GM21447 (cell line): ENCODE data around the gene AFDN.
A peak's percentile ranks its signal among the peaks of the same experiment; 100 is the strongest.

Source experiments
- ATAC-seq: cut with Tn5 transposase; IDR thresholded peaks from one replicate; pipeline ENCODE4 v1.9.1; 2021; ENCODE audit not compliant: unreplicated experiment

AFDN gene

GRCh38 chr6:167860550-167861226 lies 34.0 kb downstream of the AFDN start:
- no peak for ATAC-seq

GRCh38 chr6:167861424-167861823 lies 34.7 kb downstream of the AFDN start:
- no peak for ATAC-seq

- no peak for ATAC-seq
Measured at GRCh38 chr6:167863897-167864296, 37.2 kb downstream of the AFDN start.

GRCh38 chr6:167866642-167867041 lies 39.9 kb downstream of the AFDN start:
- ATAC-seq: no peak

- ATAC-seq: no peak
Measured at GRCh38 chr6:167870321-167870720, 43.6 kb downstream of the AFDN start.

GRCh38 chr6:167872538-167873210 lies 46.0 kb downstream of the AFDN start:
- ATAC-seq: no peak

GRCh38 chr6:167877994-167878779 lies 51.5 kb downstream of the AFDN start:
- no peak for ATAC-seq

GRCh38 chr6:167879612-167880011 lies 52.9 kb downstream of the AFDN start:
- no peak for ATAC-seq

GRCh38 chr6:167881327-167881726 lies 54.6 kb downstream of the AFDN start:
- ATAC-seq: no peak

- ATAC-seq: no peak
Measured at GRCh38 chr6:167882244-167882643, 55.5 kb downstream of the AFDN start.

- ATAC-seq: no peak
Measured at GRCh38 chr6:167888098-167888497, 61.4 kb downstream of the AFDN start.

GRCh38 chr6:167892835-167893815 lies 66.4 kb downstream of the AFDN start:
- peak; percentile 95 for ATAC-seq

- no peak for ATAC-seq
Measured at GRCh38 chr6:167894965-167895364, 68.3 kb downstream of the AFDN start.

GRCh38 chr6:167896648-167897047 lies 69.9 kb downstream of the AFDN start:
- ATAC-seq: no peak

- no peak for ATAC-seq
Measured at GRCh38 chr6:167898673-167899311, 72.1 kb downstream of the AFDN start.

- ATAC-seq: no peak
Measured at GRCh38 chr6:167904791-167905190, 78.1 kb downstream of the AFDN start.

- ATAC-seq: no peak
Measured at GRCh38 chr6:167906899-167907298, 80.2 kb downstream of the AFDN start.

GRCh38 chr6:167907837-167908681 lies 81.3 kb downstream of the AFDN start:
- no peak for ATAC-seq

GRCh38 chr6:167910007-167910406 lies 83.3 kb downstream of the AFDN start:
- ATAC-seq: no peak
